ENCODE data around the gene ICOS. TPM values are rescaled to one million over a fixed set of nuclear protein-coding genes. Genes with fewer than 3 reads are reported as not detected.

ICOS gene
- total and polyA plus RNA-seq, 9 of the 15 experiments (the other 6 are each of a cell fraction or from before 2014, with no cell fraction given), result not detected

DNA sequence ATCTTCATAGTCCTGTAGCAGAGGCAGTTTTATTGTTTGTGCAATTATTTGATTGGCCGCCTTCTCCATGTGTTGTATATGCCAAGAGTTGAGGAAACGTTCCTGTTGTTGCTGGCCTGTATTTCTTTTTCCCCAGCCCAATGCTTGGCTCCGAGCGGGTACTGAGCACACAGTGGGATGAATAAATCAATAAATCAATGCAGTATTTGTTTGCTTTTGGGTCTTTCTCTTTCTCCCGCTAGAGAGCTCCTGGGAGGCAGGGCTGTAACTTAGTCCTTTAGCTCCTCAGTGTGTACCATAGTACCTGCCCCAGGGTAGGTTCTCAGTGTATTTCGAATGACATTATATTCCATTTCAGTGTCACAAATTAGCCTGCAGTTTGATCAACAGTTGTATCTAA, 71.8 kb downstream of the ICOS start:
- in situ Hi-C loops (cut with MboI), result no loop called here
- intact Hi-C loops (cut with micrococcal nuclease), result no loop called here
- no TSS peak for BruUV-seq (replicated peaks)
- TF ChIP-seq, protein P1, sequence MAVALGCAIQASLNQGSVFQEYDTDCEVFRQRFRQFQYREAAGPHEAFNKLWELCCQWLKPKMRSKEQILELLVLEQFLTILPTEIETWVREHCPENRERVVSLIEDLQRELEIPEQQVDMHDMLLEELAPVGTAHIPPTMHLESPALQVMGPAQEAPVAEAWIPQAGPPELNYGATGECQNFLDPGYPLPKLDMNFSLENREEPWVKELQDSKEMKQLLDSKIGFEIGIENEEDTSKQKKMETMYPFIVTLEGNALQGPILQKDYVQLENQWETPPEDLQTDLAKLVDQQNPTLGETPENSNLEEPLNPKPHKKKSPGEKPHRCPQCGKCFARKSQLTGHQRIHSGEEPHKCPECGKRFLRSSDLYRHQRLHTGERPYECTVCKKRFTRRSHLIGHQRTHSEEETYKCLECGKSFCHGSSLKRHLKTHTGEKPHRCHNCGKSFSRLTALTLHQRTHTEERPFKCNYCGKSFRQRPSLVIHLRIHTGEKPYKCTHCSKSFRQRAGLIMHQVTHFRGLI (CRISPR knock-in tag; IDR thresholded peaks at IDR 0.05), result no peak
- TF ChIP-seq SMC3 (conservative IDR thresholded peaks at IDR 0.05; ENCODE audit: insufficient read depth, low read depth, low read length) (no peak), HNRNPUL1 (IDR thresholded peaks at IDR 0.05; ENCODE audit: low read length) (no peak), SMARCB1 (IDR thresholded peaks at IDR 0.05; ENCODE audit: insufficient read length, low read depth) (no peak), SIN3B (IDR thresholded peaks at IDR 0.05; ENCODE audit: low read depth) (no peak), EWSR1 (IDR thresholded peaks at IDR 0.05; ENCODE audit: borderline replicate concordance, low read depth, partially characterized antibody) (no peak), NCOA1 (IDR thresholded peaks at IDR 0.05; ENCODE audit: low read depth) (no peak), ZNF274 (IDR thresholded peaks at IDR 0.05; ENCODE audit: borderline replicate concordance, low read depth, low read length) (no peak), ELF1 (tag; IDR thresholded peaks at IDR 0.05) (no peak)
- TF ChIP-seq, protein P2, sequence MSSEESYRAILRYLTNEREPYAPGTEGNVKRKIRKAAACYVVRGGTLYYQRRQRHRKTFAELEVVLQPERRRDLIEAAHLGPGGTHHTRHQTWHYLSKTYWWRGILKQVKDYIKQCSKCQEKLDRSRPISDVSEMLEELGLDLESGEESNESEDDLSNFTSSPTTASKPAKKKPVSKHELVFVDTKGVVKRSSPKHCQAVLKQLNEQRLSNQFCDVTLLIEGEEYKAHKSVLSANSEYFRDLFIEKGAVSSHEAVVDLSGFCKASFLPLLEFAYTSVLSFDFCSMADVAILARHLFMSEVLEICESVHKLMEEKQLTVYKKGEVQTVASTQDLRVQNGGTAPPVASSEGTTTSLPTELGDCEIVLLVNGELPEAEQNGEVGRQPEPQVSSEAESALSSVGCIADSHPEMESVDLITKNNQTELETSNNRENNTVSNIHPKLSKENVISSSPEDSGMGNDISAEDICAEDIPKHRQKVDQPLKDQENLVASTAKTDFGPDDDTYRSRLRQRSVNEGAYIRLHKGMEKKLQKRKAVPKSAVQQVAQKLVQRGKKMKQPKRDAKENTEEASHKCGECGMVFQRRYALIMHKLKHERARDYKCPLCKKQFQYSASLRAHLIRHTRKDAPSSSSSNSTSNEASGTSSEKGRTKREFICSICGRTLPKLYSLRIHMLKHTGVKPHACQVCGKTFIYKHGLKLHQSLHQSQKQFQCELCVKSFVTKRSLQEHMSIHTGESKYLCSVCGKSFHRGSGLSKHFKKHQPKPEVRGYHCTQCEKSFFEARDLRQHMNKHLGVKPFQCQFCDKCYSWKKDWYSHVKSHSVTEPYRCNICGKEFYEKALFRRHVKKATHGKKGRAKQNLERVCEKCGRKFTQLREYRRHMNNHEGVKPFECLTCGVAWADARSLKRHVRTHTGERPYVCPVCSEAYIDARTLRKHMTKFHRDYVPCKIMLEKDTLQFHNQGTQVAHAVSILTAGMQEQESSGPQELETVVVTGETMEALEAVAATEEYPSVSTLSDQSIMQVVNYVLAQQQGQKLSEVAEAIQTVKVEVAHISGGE (CRISPR knock-in tag; IDR thresholded peaks at IDR 0.05), result no peak
- TF ChIP-seq, protein P3, sequence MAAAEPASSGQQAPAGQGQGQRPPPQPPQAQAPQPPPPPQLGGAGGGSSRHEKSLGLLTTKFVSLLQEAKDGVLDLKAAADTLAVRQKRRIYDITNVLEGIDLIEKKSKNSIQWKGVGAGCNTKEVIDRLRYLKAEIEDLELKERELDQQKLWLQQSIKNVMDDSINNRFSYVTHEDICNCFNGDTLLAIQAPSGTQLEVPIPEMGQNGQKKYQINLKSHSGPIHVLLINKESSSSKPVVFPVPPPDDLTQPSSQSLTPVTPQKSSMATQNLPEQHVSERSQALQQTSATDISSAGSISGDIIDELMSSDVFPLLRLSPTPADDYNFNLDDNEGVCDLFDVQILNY (CRISPR knock-in tag; IDR thresholded peaks at IDR 0.05), result no peak
- TF ChIP-seq, protein P4, sequence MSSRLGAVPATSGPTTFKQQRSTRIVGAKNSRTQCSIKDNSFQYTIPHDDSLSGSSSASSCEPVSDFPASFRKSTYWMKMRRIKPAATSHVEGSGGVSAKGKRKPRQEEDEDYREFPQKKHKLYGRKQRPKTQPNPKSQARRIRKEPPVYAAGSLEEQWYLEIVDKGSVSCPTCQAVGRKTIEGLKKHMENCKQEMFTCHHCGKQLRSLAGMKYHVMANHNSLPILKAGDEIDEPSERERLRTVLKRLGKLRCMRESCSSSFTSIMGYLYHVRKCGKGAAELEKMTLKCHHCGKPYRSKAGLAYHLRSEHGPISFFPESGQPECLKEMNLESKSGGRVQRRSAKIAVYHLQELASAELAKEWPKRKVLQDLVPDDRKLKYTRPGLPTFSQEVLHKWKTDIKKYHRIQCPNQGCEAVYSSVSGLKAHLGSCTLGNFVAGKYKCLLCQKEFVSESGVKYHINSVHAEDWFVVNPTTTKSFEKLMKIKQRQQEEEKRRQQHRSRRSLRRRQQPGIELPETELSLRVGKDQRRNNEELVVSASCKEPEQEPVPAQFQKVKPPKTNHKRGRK (tag; IDR thresholded peaks at IDR 0.05), result no peak

More for the DNA sequence above, 71.8 kb downstream of the ICOS start:
- Histone ChIP-seq H3K9me3 (replicated peaks; ENCODE audit: control insufficient read depth, insufficient read depth, low read depth, low read length) (no peaks in the 10 kb centered on the region), H3K4me2 (ENCODE audit: insufficient read depth, low read length) (no peak overlapping the region), H3K27ac (ENCODE audit: extremely low read depth, low read depth, low read length) (no peak overlapping the region), H4K20me1 (replicated peaks; ENCODE audit: control insufficient read depth, insufficient read depth, low read length) (no peaks in the 10 kb centered on the region), H3K27me3 (ENCODE audit: control insufficient read depth in 2 of 2, insufficient read depth in 2 of 2, low read length in 2 of 2) (no peaks in the 10 kb centered on the region), H3K4me1 (replicated peaks in 1 of 2; ENCODE audit: control insufficient read depth in 2 of 2, insufficient read depth in 2 of 2, low read length in 2 of 2) (no peaks in the 10 kb centered on the region), H2AFZ (ENCODE audit: low read depth, low read length) (no peak overlapping the region), H3K79me2 (ENCODE audit: control insufficient read depth, insufficient read depth, low read length) (no peaks in the 10 kb centered on the region), H3K9me1 (ENCODE audit: control insufficient read depth, insufficient read depth, low read length) (no peaks in the 10 kb centered on the region), H3K9ac (ENCODE audit: insufficient read depth in 1 of 2, low read depth in 2 of 2, low read length in 2 of 2) (no peak overlapping the region), H3K36me3 (ENCODE audit: control insufficient read depth, insufficient read depth, low read length) (no peaks in the 10 kb centered on the region), H3K4me3 (no peak overlapping the region)
- WGBS (ENCODE audit: insufficient coverage, low coverage, missing lambda C conversion rate), result 0% methylated on average over 6 of the region's 6 CpGs
- ChIA-PET CTCF (ENCODE audit: low intra/inter-chr PET ratio) (no interaction called here), POLR2A (no interaction called here)
- FAIRE-seq, result no peak
- ATAC-seq, result no peak
- DNase-seq (ENCODE audit: extremely low read depth in 1 of 4, low spot score in 3 of 4), result no peak

All from K562 (cell line).